ENCODE results near the gene WDR5. TPM values are rescaled to one million over a fixed set of nuclear protein-coding genes. Genes with fewer than 3 reads are reported as not detected.
A peak's percentile ranks its signal among the peaks of the same experiment; 100 is the strongest.

WDR5 gene
- total and polyA plus RNA-seq, 3 experiments from 2014 or later: 16.4 to 64.3 (median 62.2) TPM

- H3K4me3 ChIP-seq (ENCODE audit: low read length): no peak overlapping the region
- Mint-ChIP-seq H3K4me3 (no peak overlapping the region), H3K36me3 (no peaks in the 10 kb centered on the region), H3K9me3 (no peaks in the 10 kb centered on the region), H3K27me3 (peaks cover 0 to 7% of the 10 kb centered on the region in 2 donors), H3K4me1 (no peaks in the 10 kb centered on the region), H3K27ac (peak overlapping the region in 1 of 8 donors; percentile 29)
- no peaks in the 10 kb centered on the region for H3K9me3 ChIP-seq (ENCODE audit: low read length)
- POLR2A ChIA-PET: no interaction called here
- H3K4me1 ChIP-seq (ENCODE audit: insufficient read depth, low read length): no peaks in the 10 kb centered on the region
- CTCF ChIA-PET: no interaction called here
- no peak for DNase-seq
- no peaks in the 10 kb centered on the region for H3K27me3 ChIP-seq (ENCODE audit: insufficient read depth, low read length, poor library complexity, severe bottlenecking)
- H3K36me3 ChIP-seq (ENCODE audit: insufficient read depth, low read length): no peaks in the 10 kb centered on the region
- no peak overlapping the region for H3K27ac ChIP-seq (ENCODE audit: low read depth, low read length)
Measured at GRCh38 chr9:134127616-134128015, 8.3 kb upstream of the WDR5 start.

DNA sequence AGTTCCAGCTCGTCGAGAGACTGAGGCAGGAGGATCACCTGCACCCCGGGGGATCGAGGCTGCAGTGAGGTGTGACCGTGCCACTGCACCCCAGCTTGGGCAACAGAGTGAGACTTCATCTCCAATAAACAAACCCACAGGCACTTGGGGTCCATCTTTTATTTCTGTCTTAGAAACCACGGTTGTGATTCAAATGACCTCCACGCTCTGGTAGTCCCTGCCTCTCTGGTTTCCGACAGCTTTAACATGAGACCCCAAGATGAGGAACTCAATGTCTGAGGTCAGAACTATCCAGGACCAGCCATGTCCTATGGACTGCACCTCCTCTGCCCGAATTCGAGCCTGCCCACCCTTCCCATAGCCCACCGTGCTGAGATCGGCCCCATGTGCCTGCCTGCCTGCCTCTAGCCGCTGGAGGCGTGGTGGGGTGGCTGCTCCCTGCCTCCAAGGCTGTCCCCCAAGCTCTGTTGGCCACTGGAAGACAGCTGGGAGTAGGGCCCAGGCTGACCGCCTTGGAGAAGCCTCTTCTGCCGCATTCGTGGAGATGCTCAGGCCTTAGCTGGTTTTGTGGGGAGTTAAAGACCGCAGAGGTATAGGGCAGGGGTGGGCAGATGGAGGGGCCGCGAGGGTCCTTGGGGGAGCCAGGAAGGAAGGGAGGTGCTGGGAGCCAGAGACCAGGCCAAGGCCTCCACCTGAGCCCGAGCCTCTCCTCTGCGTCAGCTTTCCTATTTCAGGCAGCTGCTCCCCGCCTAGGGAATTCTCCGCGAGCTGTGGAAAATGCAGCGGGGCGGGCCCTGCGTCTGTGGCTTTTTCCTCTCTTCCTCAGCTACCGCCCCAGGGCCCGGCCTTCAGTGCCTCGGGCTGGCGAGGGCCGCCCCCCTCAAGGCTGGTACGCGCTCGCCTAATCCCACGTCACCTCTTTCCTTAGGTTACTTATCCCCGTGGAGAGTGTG lies 6.9 kb upstream of the WDR5 start:
- H3K36me3 ChIP-seq (ENCODE audit: insufficient read depth, low read length): no peaks in the 10 kb centered on the region
- POLR2A ChIA-PET: no interaction called here
- Mint-ChIP-seq H3K4me3 (no peak overlapping the region), H3K27ac (no peak overlapping the region), H3K9me3 (no peaks in the 10 kb centered on the region), H3K4me1 (peaks cover 0 to 5% (median 4%) of the 10 kb centered on the region in 3 donors), H3K27me3 (peaks cover 0 to 4% of the 10 kb centered on the region in 2 donors), H3K36me3 (no peaks in the 10 kb centered on the region)
- no peaks in the 10 kb centered on the region for H3K9me3 ChIP-seq (ENCODE audit: low read length)
- no peaks in the 10 kb centered on the region for H3K4me1 ChIP-seq (ENCODE audit: insufficient read depth, low read length)
- CTCF ChIA-PET: no interaction called here
- no peak for DNase-seq
- H3K27ac ChIP-seq (ENCODE audit: low read depth, low read length): no peak overlapping the region
- H3K27me3 ChIP-seq (ENCODE audit: insufficient read depth, low read length, poor library complexity, severe bottlenecking): no peaks in the 10 kb centered on the region
- no peak overlapping the region for H3K4me3 ChIP-seq (ENCODE audit: low read length)

DNA sequence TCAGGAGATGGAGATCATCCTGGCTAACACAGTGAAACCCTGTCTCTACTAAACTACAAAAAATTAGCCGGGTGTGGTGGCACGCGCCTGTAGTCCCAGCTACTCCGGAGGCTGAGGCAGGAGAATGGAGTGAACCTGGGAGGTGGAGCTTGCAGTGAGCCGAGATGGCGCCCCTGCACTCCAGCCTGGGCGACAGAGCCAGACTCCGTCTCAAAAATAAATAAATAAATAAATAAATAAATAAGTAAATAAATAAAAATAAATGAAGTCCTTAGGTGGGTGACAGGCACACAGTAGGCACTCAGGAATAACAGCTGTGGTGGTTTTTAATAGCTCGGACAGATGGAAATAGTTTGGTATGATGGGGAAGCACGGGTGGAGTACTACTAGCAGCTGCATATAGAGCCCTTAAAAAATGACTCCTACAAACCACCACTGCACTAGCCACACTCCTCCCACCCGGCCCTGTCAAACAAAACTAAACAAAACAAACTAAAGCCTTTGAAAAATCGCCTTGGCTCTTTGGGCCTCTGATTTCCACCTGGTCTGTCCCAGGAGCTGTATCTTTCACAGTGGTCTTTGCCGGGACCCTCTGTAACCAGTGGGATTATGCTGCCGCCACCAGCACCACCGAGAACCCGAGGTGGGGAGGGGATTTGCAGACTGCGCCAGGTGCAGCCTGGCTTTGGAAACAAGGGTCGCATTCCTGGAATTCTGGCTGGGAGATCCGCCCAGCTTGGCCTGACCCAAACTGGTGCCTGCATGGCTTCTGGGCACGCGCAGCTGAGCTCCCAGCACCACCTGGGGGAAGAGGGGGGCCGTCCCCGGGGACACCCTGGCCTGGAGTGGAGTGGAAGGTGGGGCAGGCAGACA lies 5.1 kb upstream of the WDR5 start:
- H3K36me3 ChIP-seq (ENCODE audit: insufficient read depth, low read length): no peaks in the 10 kb centered on the region
- Mint-ChIP-seq H3K4me1 (peaks cover 9 to 16% (median 14%) of the 10 kb centered on the region in 3 donors), H3K9me3 (no peaks in the 10 kb centered on the region), H3K27ac (no peak overlapping the region), H3K4me3 (peak overlapping the region in 1 of 7 donors; percentile 45), H3K27me3 (peaks cover 0 to 6% of the 10 kb centered on the region in 2 donors), H3K36me3 (peaks cover 0 to 3% (median 0%) of the 10 kb centered on the region in 3 donors)
- H3K27ac ChIP-seq (ENCODE audit: low read depth, low read length): no peak overlapping the region
- H3K9me3 ChIP-seq (ENCODE audit: low read length): no peaks in the 10 kb centered on the region
- peaks cover 7% of the 10 kb centered on the region for H3K4me1 ChIP-seq (ENCODE audit: insufficient read depth, low read length)
- no peaks in the 10 kb centered on the region for H3K27me3 ChIP-seq (ENCODE audit: insufficient read depth, low read length, poor library complexity, severe bottlenecking)
- no peak for DNase-seq
- POLR2A ChIA-PET: no interaction called here
- H3K4me3 ChIP-seq (ENCODE audit: low read length): no peak overlapping the region
- CTCF ChIA-PET: no interaction called here

DNA sequence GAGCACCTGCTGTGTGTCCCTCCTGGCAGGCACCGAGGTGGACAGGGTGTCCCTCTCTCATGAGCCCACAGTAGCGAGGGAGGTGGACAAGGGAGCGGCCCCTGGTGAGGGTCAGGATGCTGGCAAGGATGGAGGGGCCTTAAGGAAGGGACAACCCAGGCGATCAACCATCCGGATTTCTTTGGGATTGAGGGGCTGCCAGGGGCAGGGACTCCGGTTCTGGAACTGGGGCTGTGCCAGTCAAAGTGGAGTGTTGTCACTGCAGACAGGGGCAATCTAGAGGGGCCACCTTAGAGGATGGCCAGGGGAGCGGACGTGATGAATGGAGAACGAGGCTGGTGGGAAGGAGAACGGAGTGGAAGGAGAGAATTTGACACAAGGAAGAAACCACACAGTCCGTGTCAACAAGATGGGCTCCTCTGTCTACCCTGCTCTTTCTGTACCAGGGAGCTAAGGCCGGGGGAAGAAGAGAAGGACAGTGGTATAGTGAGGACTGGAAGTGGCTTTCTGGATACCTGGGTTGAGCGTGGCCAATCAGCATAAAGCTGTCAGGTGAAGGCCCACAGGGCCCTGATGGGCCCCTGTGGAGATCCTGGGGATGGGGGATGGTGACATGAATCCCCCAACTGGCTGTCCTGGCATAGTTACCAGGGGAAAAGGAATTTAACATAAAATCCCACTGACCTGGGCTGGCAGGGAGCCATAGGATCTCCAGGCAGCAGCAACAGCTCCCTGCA lies 4.2 kb upstream of the WDR5 start:
- Histone ChIP-seq H3K9me3 (ENCODE audit: low read length) (no peaks in the 10 kb centered on the region), H3K4me3 (ENCODE audit: low read length) (no peak overlapping the region), H3K36me3 (ENCODE audit: insufficient read depth, low read length) (no peaks in the 10 kb centered on the region), H3K27ac (ENCODE audit: low read depth, low read length) (no peak overlapping the region), H3K27me3 (ENCODE audit: insufficient read depth, low read length, poor library complexity, severe bottlenecking) (no peaks in the 10 kb centered on the region), H3K4me1 (ENCODE audit: insufficient read depth, low read length) (peaks cover 7% of the 10 kb centered on the region)
- Mint-ChIP-seq H3K9me3 (no peaks in the 10 kb centered on the region), H3K27ac (no peak overlapping the region), H3K36me3 (peaks cover 0 to 4% (median 0%) of the 10 kb centered on the region in 3 donors), H3K4me3 (peak overlapping the region in 2 of 7 donors; percentile 11 to 45), H3K4me1 (peaks cover 10 to 17% (median 16%) of the 10 kb centered on the region in 3 donors), H3K27me3 (peaks cover 0 to 6% of the 10 kb centered on the region in 2 donors)
- POLR2A ChIA-PET: no interaction called here
- CTCF ChIA-PET: no interaction called here
- no peak for DNase-seq

DNA sequence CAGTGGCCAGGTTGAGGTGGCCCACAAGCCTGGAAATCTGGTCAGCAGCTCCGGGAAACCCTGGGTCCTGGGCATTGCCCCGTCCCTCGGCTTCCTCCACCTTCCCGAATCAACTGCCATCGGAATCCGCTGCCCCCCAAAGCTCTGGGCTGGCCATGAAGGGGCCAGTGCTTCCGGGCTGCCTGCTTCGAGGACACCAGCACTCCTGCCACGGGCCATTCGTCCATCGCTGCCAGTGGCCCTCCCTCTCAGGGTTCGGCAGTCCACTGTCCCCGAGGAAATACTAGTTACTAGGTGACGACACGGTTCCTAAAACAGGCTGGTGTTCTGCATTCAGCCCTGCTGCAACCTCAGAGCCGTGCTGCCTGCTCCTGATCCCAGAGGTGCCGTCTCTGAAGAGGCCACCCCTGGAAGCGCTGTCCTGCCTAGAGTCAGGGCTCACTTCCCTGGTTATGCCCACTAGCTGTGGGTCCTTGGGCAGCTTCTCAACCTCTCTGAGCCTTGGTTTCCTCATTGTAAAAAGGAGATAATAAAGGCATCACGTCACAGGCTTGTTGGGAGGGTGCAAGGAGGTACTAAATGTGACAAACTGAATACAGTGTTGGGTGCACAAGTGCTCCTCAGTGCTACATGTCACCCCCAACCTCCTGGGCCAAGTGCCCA lies 3.5 kb upstream of the WDR5 start:
- H3K27ac Mint-ChIP-seq: peak overlapping the region in 3 of 8 donors; percentile 63 to 76 (median 70)
- Histone ChIP-seq H3K9me3 (ENCODE audit: low read length) (no peaks in the 10 kb centered on the region), H3K27ac (ENCODE audit: low read depth, low read length) (no peak overlapping the region), H3K4me3 (ENCODE audit: low read length) (no peak overlapping the region), H3K36me3 (ENCODE audit: insufficient read depth, low read length) (no peaks in the 10 kb centered on the region), H3K4me1 (ENCODE audit: insufficient read depth, low read length) (peaks cover 14% of the 10 kb centered on the region), H3K27me3 (ENCODE audit: insufficient read depth, low read length, poor library complexity, severe bottlenecking) (no peaks in the 10 kb centered on the region)
- H3K4me1 Mint-ChIP-seq: peaks cover 15 to 24% (median 23%) of the 10 kb centered on the region in 3 donors
- no peak for DNase-seq
- CTCF ChIA-PET: no interaction called here
- H3K9me3 Mint-ChIP-seq: no peaks in the 10 kb centered on the region
- peak overlapping the region in 3 of 7 donors; percentile 41 to 63 (median 55) for H3K4me3 Mint-ChIP-seq
- H3K36me3 Mint-ChIP-seq: peaks cover 0 to 4% (median 0%) of the 10 kb centered on the region in 3 donors
- peaks cover 0 to 3% of the 10 kb centered on the region in 2 donors for H3K27me3 Mint-ChIP-seq
- POLR2A ChIA-PET: no interaction called here

DNA sequence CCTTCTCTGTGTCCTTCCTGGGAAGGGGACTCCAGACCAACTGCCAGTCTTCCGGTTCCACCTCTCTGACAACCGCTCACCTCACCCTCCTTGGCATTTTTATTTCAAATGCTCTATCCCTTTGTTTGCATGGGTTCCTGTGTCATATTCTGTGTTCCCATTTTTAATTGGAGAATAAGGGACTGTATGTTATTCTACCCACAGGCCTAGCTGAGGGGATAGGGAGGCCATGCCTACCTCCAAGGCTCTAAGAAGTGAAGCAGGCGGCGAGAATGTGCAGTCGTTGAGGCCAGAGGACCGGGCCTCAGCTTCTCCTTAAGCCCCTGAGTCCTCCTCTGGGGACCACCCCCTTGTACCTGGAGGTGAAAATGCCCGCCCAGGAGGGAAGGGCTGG lies 936 bp upstream of the WDR5 start:
- Mint-ChIP-seq H3K27me3 (peaks cover 0 to 3% of the 10 kb centered on the region in 2 donors), H3K4me3 (peak overlapping the region; percentile 59 to 97 (median 91)), H3K27ac (peak overlapping the region in 7 of 8 donors; percentile 29 to 81 (median 63)), H3K9me3 (no peaks in the 10 kb centered on the region), H3K4me1 (peaks cover 28 to 48% (median 43%) of the 10 kb centered on the region in 3 donors), H3K36me3 (peaks cover 0 to 16% (median 0%) of the 10 kb centered on the region in 3 donors)
- ChIA-PET CTCF (interaction anchor here (0.8 to 2.1 kb wide), 2 partner anchors 26 to 30 kb away, joined by 3 to 13 read pairs; partner anchors contain the start of gene RNU6ATAC), POLR2A (interaction anchor here (2.6 kb wide), 1 partner anchor 29 kb away, joined by 41 read pairs; the partner anchor contains the start of gene RNU6ATAC)
- Histone ChIP-seq H3K36me3 (ENCODE audit: insufficient read depth, low read length) (peaks cover 3% of the 10 kb centered on the region), H3K27ac (ENCODE audit: low read depth, low read length) (peak overlapping the region; percentile 86), H3K4me3 (ENCODE audit: low read length) (peak overlapping the region; percentile 96), H3K4me1 (ENCODE audit: insufficient read depth, low read length) (peaks cover 32% of the 10 kb centered on the region), H3K27me3 (ENCODE audit: insufficient read depth, low read length, poor library complexity, severe bottlenecking) (no peaks in the 10 kb centered on the region), H3K9me3 (ENCODE audit: low read length) (no peaks in the 10 kb centered on the region)
- no peak for DNase-seq

Measured in CD8-positive, alpha-beta memory T cell (primary cell).